GM23248 (cell line): Measurements from ENCODE around the gene ACTN1. TPM values are rescaled to one million over a fixed set of nuclear protein-coding genes. Genes with fewer than 3 reads are reported as not detected.

Experiments used
- DNase-seq: peaks from one replicate; pipeline ENCODE4 v3.0.0-alpha.2; 2015
- H2AFZ ChIP-seq: fragments of 200-600 bp; sonication (generic); 2 replicates; pipeline ENCODE4 v1.6.1; 2016; ENCODE audit warnings: antibody characterized with exemption
- H3F3A ChIP-seq: fragments of 200-600 bp; sonication (generic); 2 replicates; pipeline ENCODE4 v1.6.1; 2016; ENCODE audit warnings: mild to moderate bottlenecking, antibody characterized with exemption, mixed run types; ENCODE audit not compliant: insufficient read depth
- H3K27ac ChIP-seq: fragments of 200-600 bp; sonication (generic); 2 replicates; pipeline ENCODE4 v1.5.1; 2016; ENCODE audit warnings: mild to moderate bottlenecking
- H3K27me3 ChIP-seq: fragments of 200-600 bp; sonication (generic); replicated peaks from 2 replicates; pipeline ENCODE4 v1.6.1; 2016; ENCODE audit warnings: mild to moderate bottlenecking; ENCODE audit not compliant: insufficient read depth
- H3K36me3 ChIP-seq: fragments of 200-600 bp; sonication (generic); 2 replicates; pipeline ENCODE4 v1.6.1; 2016; ENCODE audit warnings: low read depth, mild to moderate bottlenecking
- H3K4me1 ChIP-seq: fragments of 200-600 bp; sonication (generic); 2 replicates; pipeline ENCODE4 v1.6.1; 2016; ENCODE audit warnings: mild to moderate bottlenecking; ENCODE audit not compliant: insufficient read depth
- H3K4me2 ChIP-seq: fragments of 200-600 bp; sonication (generic); one replicate; pipeline ENCODE4 v1.6.1; 2016; ENCODE audit warnings: mild to moderate bottlenecking; ENCODE audit not compliant: unreplicated experiment
- H3K4me3 ChIP-seq: fragments of 200-600 bp; sonication (generic); 2 replicates; pipeline ENCODE4 v1.5.1; 2016; ENCODE audit warnings: mild to moderate bottlenecking
- H3K79me2 ChIP-seq: fragments of 200-600 bp; sonication (generic); 2 replicates; pipeline ENCODE4 v1.6.1; 2016; ENCODE audit warnings: mild to moderate bottlenecking; ENCODE audit not compliant: insufficient read depth
- H3K9ac ChIP-seq: fragments of 200-600 bp; sonication (generic); 2 replicates; pipeline ENCODE4 v1.6.1; 2016; ENCODE audit warnings: mild to moderate bottlenecking
- H3K9me2 ChIP-seq: fragments of 200-600 bp; sonication (generic); 2 replicates; pipeline ENCODE4 v1.6.1; 2016; ENCODE audit warnings: mixed run types, mild to moderate bottlenecking, moderate library complexity; ENCODE audit not compliant: insufficient read depth
- H3K9me3 ChIP-seq: fragments of 200-600 bp; sonication (generic); one replicate; pipeline ENCODE4 v1.6.1; 2017; ENCODE audit warnings: low read depth
- H4K20me1 ChIP-seq: fragments of 200-600 bp; sonication (generic); 2 replicates; pipeline ENCODE4 v1.6.0; 2016; ENCODE audit not compliant: insufficient read depth
- EZH2 ChIP-seq: fragments of 200-600 bp; sonication (generic); IDR thresholded peaks from 2 replicates; pipeline ENCODE4 v1.6.1; 2018; ENCODE audit warnings: antibody characterized with exemption, mild to moderate bottlenecking; ENCODE audit not compliant: insufficient read depth, poor library complexity, severe bottlenecking
- EZH2phosphoT487 ChIP-seq: fragments of 200-600 bp; sonication (generic); IDR thresholded peaks from 2 replicates; pipeline ENCODE4 v1.6.1; 2018; ENCODE audit warnings: antibody characterized with exemption, moderate library complexity, mild to moderate bottlenecking, low read depth; ENCODE audit not compliant: insufficient read depth
- WGBS, 2 experiments: methylation state at CpG; one replicate each; pipeline ENCODE4 v1.1.6; 2015 to 2017; ENCODE audit warnings: low lambda C conversion rate in 2 of 2, low coverage in 1 of 2; ENCODE audit errors: missing lambda C conversion rate in 2 of 2; 5-methylcytosine and 5-hydroxymethylcytosine counted together
- in situ Hi-C: fragments of 300-500 bp; cut with MboI; formaldehyde crosslinking; loops from 2 replicates; pipeline ENCODE4 v1.15.0; 2020
- polyA plus RNA-seq: library from polyadenylated mRNA; unstranded; fragments of >200 nt; fragmentation: Nextera tagmentation; extraction: Ambion mirVana; gene quantifications from 2 replicates; pipeline ENCODE4 v1.2.1, GENCODE V29; 2016
- total RNA-seq: library from RNA; depleted of rRNA; stranded (reverse); fragments of >200 nt; shearing (Covaris generic); gene quantifications from 2 replicates; pipeline ENCODE4 v1.2.3, GENCODE V29; 2014

The ACTN1 gene
- total and polyA plus RNA-seq, 2 experiments from 2014 or later: 403 to 597 TPM

DNA sequence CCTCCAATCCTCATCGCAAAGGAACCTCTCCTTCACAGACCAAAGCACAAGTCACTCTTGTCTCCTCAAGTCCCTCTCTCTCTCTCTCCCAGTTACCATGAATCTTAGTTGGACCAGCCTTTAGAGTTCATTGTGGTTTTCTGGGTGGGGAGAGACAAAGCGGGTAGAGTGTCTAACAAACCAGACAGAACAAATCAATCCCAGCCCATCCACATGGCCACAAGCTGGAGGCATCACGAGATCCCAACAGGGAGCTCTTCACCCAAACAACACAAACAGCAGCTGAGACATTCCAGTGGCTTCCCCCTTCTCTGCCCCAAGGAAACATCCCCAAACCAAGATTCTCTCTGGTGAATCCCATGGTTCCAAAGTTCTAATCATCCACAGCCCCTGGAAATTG is 22.4 kb downstream of the ACTN1 start:
- Histone ChIP-seq H3K4me2 (peak overlapping the region; percentile 48), H3K9me3 (no peaks in the 10 kb centered on the region), H2AFZ (no peak overlapping the region), H3F3A (peaks cover 96% of the 10 kb centered on the region), H3K9me2 (no peaks in the 10 kb centered on the region), H3K4me3 (peak overlapping the region; percentile 23; the same call in 1 of the 2 replicates), H3K79me2 (peaks cover 100% of the 10 kb centered on the region), H3K36me3 (peaks cover 6% of the 10 kb centered on the region; the same call in 1 of the 2 replicates), H4K20me1 (peaks cover 48% of the 10 kb centered on the region), H3K27me3 (no peaks in the 10 kb centered on the region), H3K9ac (peak overlapping the region; percentile 10; the same call in 1 of the 2 replicates), H3K27ac (peak overlapping the region; percentile 76), H3K4me1 (peaks cover 84% of the 10 kb centered on the region)
- in situ Hi-C loops: no loop called here
- WGBS, 2 experiments: 19 to 22% methylated on average over 3 of the region's 3 CpGs
- TF ChIP-seq EZH2phosphoT487 (no peak), EZH2 (no peak)
- peak; percentile 63 for DNase-seq

DNA sequence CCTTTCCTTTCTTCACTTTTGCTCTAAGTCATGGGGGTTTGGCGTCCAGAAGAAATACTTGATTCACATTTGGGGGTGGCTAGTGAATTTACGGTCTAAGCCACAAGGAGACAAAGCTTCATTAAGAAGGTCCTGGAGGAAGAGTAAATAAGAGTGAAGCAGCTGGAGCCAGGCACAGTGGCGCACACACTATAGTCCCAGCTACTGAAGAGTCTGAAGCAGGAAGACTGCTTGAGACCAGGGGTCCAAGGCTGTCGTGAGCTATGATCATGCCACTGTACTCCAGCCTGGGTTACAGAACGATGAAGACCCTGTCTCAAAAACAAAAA is 23.3 kb downstream of the ACTN1 start:
- 15 to 20% methylated on average over 5 of the region's 5 CpGs for WGBS, 2 experiments
- H3F3A ChIP-seq: peaks cover 94% of the 10 kb centered on the region
- H3K79me2 ChIP-seq: peaks cover 98% of the 10 kb centered on the region
- H2AFZ ChIP-seq: no peak overlapping the region
- no peaks in the 10 kb centered on the region for H3K9me3 ChIP-seq
- 0 out of 2 replicates have a peak overlapping the region, but pooled peaks have one; percentile 3 for H3K4me3 ChIP-seq
- peaks cover 48% of the 10 kb centered on the region for H4K20me1 ChIP-seq
- in situ Hi-C loops: no loop called here
- no peaks in the 10 kb centered on the region for H3K9me2 ChIP-seq
- H3K4me1 ChIP-seq: peaks cover 91% of the 10 kb centered on the region
- DNase-seq: no peak
- H3K9ac ChIP-seq: peak overlapping the region; percentile 61
- peak overlapping the region; percentile 48 for H3K4me2 ChIP-seq
- no peak for TF ChIP-seq EZH2
- TF ChIP-seq EZH2phosphoT487: no peak
- peaks cover 7% of the 10 kb centered on the region; the same call in 1 of the 2 replicates for H3K36me3 ChIP-seq
- H3K27me3 ChIP-seq: no peaks in the 10 kb centered on the region
- peak overlapping the region; percentile 76 for H3K27ac ChIP-seq

DNA sequence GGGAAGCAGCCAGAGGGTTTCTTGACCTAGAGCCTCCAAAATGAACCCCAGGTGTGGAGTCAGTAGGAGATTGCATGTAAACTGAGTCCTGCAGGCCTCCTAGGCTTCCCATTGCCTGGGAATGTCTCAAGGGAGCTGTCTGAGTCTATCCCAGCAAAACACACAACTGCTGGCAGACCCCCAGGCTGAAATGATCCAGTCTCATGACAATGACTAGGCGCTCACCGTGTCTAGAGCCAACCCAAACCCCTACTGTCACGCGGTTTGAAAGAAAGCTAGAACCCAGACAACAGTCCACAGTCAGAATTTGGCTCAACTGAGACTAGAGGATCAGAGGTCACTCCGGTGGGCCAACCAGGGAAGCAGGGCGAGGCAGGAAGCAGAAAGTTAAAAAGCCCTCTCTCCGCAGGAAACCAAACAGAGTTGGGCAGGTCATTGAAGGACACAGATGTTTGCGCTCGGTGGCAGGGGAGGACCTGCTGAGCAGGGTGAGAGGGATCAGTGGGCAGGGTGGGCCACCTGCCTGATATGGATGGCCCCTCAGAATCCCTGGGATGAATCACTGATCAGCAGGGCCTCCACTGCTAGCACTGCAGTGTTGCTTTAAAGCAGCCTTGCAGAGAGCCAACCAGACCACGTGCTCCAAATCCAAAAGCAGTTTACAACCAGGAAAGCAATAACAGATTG is 23.8 kb downstream of the ACTN1 start:
- Histone ChIP-seq H3K4me3 (peak overlapping the region; percentile 3; the same call in 1 of the 2 replicates), H2AFZ (no peak overlapping the region), H3K79me2 (peaks cover 98% of the 10 kb centered on the region), H3K27ac (peak overlapping the region; percentile 76), H3K9me3 (no peaks in the 10 kb centered on the region), H3K4me1 (peaks cover 96% of the 10 kb centered on the region), H3K4me2 (peak overlapping the region; percentile 67), H3K9me2 (no peaks in the 10 kb centered on the region), H3K9ac (peak overlapping the region; percentile 61), H3F3A (peaks cover 92% of the 10 kb centered on the region), H3K36me3 (peaks cover 7% of the 10 kb centered on the region; the same call in 1 of the 2 replicates), H3K27me3 (no peaks in the 10 kb centered on the region), H4K20me1 (peaks cover 48% of the 10 kb centered on the region)
- DNase-seq: peak; percentile 72
- 20 to 21% methylated on average over 10 of the region's 10 CpGs for WGBS, 2 experiments
- TF ChIP-seq EZH2phosphoT487: no peak
- no peak for TF ChIP-seq EZH2
- in situ Hi-C loops: no loop called here

DNA sequence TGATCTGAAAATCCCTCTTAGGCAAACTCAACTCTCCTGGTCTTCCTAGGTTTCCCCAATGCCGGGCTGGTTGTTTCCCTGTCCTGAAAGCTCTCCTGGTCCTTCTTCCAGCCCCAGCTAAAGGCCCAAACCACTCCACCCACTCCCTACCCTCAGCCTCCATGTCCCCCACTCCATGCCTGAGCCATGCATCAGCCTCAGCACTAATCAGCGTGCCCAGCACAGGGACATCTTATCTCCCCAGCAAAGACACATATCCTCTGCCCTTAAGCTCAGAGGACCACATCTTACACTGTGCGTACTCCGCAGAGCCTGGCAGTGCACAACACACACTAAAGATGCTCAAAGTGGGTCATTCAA is 25.9 kb downstream of the ACTN1 start:
- peaks cover 98% of the 10 kb centered on the region for H3K79me2 ChIP-seq
- no peaks in the 10 kb centered on the region for H3K27me3 ChIP-seq
- peaks cover 4% of the 10 kb centered on the region; the same call in 1 of the 2 replicates for H3K36me3 ChIP-seq
- no peak for TF ChIP-seq EZH2
- no peak for TF ChIP-seq EZH2phosphoT487
- 24 to 30% methylated on average over 4 of the region's 4 CpGs for WGBS, 2 experiments
- peaks cover 88% of the 10 kb centered on the region for H3F3A ChIP-seq
- peaks cover 43% of the 10 kb centered on the region for H4K20me1 ChIP-seq
- H3K4me1 ChIP-seq: peaks cover 94% of the 10 kb centered on the region
- peak; percentile 63 for DNase-seq
- H3K4me3 ChIP-seq: peak overlapping the region; percentile 65
- no peaks in the 10 kb centered on the region for H3K9me2 ChIP-seq
- peak overlapping the region; percentile 66 for H3K9ac ChIP-seq
- no peak overlapping the region for H2AFZ ChIP-seq
- no peaks in the 10 kb centered on the region for H3K9me3 ChIP-seq
- peak overlapping the region; percentile 82 for H3K4me2 ChIP-seq
- in situ Hi-C loops: no loop called here
- H3K27ac ChIP-seq: peak overlapping the region; percentile 95
